Measurements from ENCODE around the gene SLIT3. TPM values are rescaled to one million over a fixed set of nuclear protein-coding genes. Genes with fewer than 3 reads are reported as not detected.
"Not testable (repeated sequence)": the region's sequence is repeated elsewhere in the genome, so short reads cannot be mapped to it uniquely, and the experiment has no call there.

The SLIT3 gene
- total RNA-seq, 1 donor from 2014 or later = 82.6 TPM

DNA sequence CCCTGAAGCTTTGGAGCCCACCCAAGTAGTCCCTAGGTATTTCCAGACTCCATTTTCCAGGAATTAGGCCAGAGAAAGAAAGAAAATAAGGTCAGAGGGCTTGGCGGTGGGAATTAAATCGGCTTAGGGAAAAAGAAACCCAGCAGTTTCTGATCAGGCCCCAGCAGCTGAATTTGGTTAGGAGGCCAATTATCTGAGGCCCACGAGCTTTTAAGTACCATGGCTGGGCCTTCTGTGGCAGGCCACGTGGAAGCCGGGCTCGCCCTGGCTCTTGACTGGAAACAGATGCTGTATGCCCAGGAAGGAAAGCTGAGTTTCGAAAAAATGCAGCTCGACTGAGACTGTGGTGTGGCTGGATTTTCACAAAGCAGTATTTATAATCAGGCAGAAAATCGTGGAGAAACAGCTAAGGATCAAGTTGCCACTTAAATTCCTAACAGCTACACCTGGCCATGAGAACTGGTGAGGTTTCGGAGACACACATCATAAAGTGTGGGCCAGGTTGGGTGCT, 646.7 kb downstream of the SLIT3 start:
- peak; percentile 92 for DNase-seq (ENCODE audit: low spot score)

- DNase-seq (ENCODE audit: low spot score) = peak; percentile 79
Observed at GRCh38 chr5:168653626-168654025, 647.3 kb downstream of the SLIT3 start.

DNA sequence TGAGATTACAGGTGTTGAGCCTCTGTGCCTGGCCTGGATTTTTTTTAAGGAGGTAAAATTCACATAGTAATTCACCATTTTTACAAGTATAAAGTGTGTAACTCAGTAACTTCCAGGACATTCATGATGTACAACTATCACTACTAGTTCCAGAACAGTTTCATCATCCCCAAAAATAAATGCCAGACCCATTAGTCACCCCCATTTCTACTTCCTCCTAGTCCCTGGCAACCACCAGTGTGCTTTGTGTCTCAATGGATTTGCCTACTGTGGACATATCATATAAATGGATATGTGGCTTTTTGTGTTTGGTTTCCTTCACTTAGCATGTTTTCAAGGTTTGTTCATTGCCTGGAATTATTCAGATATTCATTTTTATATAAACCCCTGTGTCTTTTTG, 649.3 kb downstream of the SLIT3 start:
- DNase-seq (ENCODE audit: low spot score) = peak; percentile 10

DNA sequence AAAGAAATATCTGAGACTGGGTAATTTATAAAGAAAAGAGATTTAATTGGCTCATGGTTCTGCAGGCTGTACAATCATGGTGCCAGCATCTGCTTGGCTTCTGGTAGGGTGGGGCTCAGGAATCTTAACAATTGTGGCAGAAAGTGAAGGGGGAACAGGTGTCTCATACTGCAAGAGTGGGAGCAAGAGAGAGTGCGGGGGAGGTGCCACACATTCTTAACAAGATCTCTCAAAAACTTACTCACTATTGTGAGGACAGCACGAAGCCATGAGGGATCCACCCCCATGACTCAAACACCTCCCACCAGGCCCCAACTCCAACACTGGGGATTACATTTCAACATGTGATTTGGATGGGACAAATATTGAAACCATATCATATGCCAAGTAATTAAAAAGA, 651.6 kb downstream of the SLIT3 start:
- DNase-seq (ENCODE audit: low spot score) = no peak

DNA sequence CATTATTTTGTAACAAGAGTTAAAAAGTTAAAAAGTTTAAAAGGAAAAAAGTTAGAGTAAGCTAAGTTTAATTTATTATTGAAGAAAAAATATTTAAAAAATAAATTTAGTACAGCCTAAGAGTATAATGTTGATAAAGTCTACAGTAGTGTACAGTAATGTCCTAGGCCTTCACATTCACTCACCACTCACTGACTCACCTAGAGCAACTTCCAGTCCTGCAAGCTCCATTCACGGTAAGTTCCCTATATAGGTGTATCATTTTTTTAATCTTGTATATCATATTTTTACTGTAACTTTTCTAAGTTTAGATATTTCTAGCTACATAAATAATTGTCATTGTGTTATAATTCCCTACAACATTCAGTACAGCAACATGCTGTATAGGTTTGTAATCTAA, 652.4 kb downstream of the SLIT3 start:
- no peak for DNase-seq (ENCODE audit: low spot score)

DNA sequence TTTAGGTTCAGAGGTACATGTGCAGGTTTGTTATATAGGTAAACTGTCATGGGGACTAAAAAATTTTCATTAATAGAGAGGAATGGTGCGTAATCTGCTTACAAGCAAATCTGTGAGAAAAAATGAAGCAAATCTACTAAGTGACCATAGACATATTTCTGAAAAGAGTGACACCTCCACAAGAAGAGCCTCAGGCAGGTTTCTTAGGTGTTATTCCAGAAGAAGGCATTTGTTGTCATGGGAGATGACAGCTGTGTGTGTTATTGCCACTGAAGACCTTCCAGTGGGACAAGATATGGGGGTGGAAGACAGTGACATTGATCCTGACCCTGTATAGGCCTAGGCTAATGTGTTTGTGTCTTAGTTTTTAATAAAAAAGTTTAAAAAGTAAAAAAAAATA, 652.9 kb downstream of the SLIT3 start:
- DNase-seq (ENCODE audit: low spot score) = no peak

DNA sequence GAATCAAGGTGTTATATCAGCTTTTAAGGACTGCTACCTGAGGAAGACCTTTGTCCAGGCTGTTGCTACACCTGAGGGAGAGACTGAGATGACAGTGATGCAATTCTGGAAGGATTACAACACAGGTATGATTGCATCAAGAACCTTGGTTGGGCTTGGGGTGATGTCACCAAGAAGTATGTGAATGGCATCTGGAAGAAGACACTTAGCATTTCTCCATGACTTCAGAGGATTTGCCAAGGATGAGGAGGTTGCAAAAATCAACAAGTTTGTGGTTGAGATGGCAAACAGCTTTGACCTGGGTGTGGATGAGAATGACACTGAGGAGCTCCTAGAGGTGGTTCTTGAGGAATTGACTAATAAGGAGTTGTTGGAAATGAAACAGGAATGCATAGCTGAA, 653.9 kb downstream of the SLIT3 start:
- DNase-seq (ENCODE audit: low spot score) = no peak

GRCh38 chr5:168646335-168646734, 654.6 kb downstream of the SLIT3 start:
- DNase-seq (ENCODE audit: low spot score) = no peak

DNA sequence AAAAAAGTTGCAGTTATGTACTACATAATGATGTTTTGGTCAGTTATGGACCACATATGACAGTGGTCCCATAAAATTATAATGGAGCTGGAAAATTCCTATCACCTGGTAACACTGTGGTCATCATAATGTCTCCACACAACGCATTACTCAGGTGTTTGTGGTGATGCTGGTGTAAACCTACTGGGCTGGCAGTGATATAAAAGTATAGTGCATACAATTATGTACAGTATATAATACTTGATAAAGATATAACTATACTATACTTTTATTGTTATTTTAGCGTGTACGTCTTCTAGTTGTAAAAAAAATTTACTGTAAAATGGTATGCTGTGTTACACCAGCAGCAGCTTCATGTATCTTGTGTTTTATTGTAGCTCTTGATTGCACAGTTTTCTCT, 655.7 kb downstream of the SLIT3 start:
- no peak for DNase-seq (ENCODE audit: low spot score)

DNA sequence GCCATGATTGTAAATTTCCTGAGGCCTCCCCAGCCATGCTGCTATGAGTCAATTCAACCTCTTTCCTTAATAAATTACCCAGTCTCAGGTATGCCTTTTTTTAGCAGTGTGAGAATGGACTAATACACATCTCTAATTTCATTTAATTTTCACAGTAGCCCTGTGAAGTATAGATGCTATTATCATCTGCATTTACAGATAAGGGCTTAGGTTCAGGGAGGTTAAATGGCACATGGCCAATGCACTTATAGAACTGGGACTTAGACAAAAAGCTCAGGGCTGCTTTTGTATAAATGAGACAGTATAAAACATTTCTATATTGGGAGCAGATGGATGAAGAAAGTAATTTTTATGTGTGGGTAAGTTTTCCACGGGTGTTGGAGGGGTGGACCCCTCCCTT, 658.9 kb downstream of the SLIT3 start:
- no peak for DNase-seq (ENCODE audit: low spot score)

DNA sequence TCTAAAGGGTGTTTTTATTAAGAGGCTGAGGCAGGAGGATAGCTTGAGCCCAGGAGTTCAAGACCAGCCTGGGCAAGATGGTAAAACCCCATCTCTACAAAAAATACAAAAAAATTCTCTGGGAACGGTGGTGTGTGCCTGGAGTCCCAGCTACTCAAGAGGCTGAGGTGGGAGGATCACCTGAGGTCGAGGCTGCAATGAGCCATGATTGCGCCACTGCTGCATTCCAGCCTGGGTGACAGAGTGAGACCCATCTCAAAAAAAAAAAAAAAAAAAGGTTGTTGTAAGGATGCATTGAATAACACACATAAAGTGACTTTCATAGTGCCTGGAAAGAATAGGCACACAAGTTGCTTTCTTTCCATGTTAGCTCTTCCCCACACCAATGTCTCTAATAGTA, 662.1 kb downstream of the SLIT3 start:
- DNase-seq (ENCODE audit: low spot score) = not testable (repeated sequence)

DNA sequence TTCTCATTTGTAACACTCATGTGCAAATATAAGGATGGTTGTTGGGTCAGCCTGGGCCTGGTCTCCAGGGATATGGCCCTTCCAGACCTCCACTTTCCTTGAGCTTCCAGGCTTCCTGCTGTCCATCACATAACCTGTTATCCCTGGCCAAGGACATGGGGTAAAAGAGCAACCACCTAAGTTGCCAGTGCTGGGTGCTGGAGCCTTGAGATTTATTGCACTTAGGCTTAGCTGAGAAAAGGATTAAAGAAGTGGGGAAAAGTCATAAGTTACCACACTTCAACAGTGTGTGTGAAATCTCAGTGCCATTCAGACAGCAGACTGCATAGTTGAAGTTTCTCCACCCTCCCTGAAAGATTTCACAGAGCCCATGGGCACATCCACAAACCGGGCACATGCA, 663.1 kb downstream of the SLIT3 start:
- DNase-seq (ENCODE audit: low spot score) = no peak

GRCh38 chr5:168637281-168637680, 663.7 kb downstream of the SLIT3 start:
- DNase-seq (ENCODE audit: low spot score) = no peak

DNA sequence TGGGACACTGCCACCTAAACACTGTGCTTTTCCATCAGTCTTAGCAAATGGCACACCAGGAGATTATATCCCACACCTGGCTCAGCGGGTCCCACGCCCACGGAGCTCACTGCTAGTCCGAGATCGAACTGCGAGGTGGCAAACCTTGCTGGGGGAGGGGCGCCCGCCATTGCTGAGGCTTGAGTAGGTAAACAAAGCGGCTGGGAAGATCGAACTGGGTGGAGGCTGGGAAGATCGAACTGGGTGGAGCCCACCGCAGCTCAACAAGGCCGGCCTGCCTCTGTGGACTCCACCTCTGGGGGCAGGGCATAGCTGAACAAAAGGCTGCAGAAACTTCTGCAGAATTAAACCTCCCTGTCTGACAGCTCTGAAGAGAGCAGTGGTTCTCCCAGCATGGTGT, 670.0 kb downstream of the SLIT3 start:
- DNase-seq (ENCODE audit: low spot score) = not testable (repeated sequence)

DNA sequence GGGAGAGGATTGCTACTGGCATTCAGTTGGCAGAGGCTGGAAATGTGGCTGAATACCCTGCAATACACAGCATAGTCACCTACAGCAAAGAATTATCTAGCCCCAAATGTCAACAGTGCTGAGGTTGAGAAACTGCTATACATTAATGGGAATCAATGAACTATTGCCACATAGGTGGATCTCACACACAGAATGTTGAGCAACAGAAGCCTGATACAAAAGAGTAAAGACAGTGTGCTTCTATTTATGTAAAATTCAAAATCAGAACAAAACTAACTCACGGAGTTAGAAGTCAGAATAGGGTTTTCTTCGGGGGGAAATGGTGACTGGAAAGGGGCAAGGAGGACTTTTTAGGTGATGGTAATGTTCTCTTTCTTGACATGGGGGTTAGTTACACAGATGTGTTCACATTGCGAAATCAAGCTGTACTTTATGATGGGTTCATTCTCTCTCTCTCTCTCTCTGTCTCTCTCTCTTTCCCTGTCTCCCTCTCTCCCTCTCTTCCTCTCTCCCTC, 676.0 kb downstream of the SLIT3 start:
- no peak for DNase-seq (ENCODE audit: low spot score)

- no peak for DNase-seq (ENCODE audit: low spot score)
Observed at GRCh38 chr5:168620807-168621206, 680.1 kb downstream of the SLIT3 start.

GRCh38 chr5:168614661-168615060, 686.3 kb downstream of the SLIT3 start:
- no peak for DNase-seq (ENCODE audit: low spot score)

GRCh38 chr5:168613996-168614395, 686.9 kb downstream of the SLIT3 start:
- DNase-seq (ENCODE audit: low spot score) = no peak

GRCh38 chr5:168613396-168613795, 687.5 kb downstream of the SLIT3 start:
- DNase-seq (ENCODE audit: low spot score) = no peak

- DNase-seq (ENCODE audit: low spot score) = no peak
Observed at GRCh38 chr5:168612996-168613395, 687.9 kb downstream of the SLIT3 start.

GRCh38 chr5:168612123-168612522, 688.8 kb downstream of the SLIT3 start:
- no peak for DNase-seq (ENCODE audit: low spot score)

Measured in umbilical cord (tissue), 2 donors.